Loucy (cell line): ENCODE results near the gene CCNJL.

Source experiments
- H2AFZ ChIP-seq: fragments of 200-600 bp; sonication (generic); 2 replicates; pipeline ENCODE4 v1.6.0; 2016; ENCODE audit warnings: antibody characterized with exemption, mild to moderate bottlenecking, low read length, moderate library complexity
- H3F3A ChIP-seq: fragments of 200-600 bp; 2 replicates; pipeline ENCODE4 v1.6.0; 2016; ENCODE audit warnings: antibody characterized with exemption, low read depth, mild to moderate bottlenecking
- H3K27me3 ChIP-seq: fragments of 200-600 bp; sonication (generic); 2 replicates; pipeline ENCODE4 v1.6.1; 2014; ENCODE audit warnings: low read length, mild to moderate bottlenecking; ENCODE audit not compliant: insufficient read depth, poor library complexity, severe bottlenecking
- H3K36me3 ChIP-seq: fragments of 200-600 bp; sonication (generic); 2 replicates; pipeline ENCODE4 v1.6.1; 2016; ENCODE audit warnings: low read length; ENCODE audit not compliant: insufficient read depth
- H3K4me1 ChIP-seq: fragments of 200-600 bp; sonication (generic); 2 replicates; pipeline ENCODE4 v1.5.1; 2014; ENCODE audit warnings: low read length, mild to moderate bottlenecking; ENCODE audit not compliant: insufficient read depth, poor library complexity, severe bottlenecking
- H3K4me2 ChIP-seq: fragments of 200-600 bp; sonication (generic); 2 replicates; pipeline ENCODE4 v1.6.0; 2014; ENCODE audit warnings: antibody characterized with exemption, low read length, low read depth, mild to moderate bottlenecking; ENCODE audit not compliant: poor library complexity, severe bottlenecking
- H3K4me3 ChIP-seq: fragments of 200-600 bp; sonication (generic); 2 replicates; pipeline ENCODE4 v1.5.1; 2014; ENCODE audit warnings: low read length, mild to moderate bottlenecking, mixed read lengths; ENCODE audit not compliant: poor library complexity, severe bottlenecking
- H3K79me2 ChIP-seq: fragments of 200-600 bp; sonication (generic); 2 replicates; pipeline ENCODE4 v1.6.1; 2014; ENCODE audit warnings: low read length; ENCODE audit not compliant: insufficient read depth
- H3K9ac ChIP-seq: fragments of 200-600 bp; sonication (generic); 2 replicates; pipeline ENCODE4 v1.6.0; 2014; ENCODE audit warnings: mild to moderate bottlenecking, low read depth, low read length, moderate library complexity; ENCODE audit not compliant: poor library complexity, severe bottlenecking
- H3K9me2 ChIP-seq: fragments of 200-600 bp; sonication (generic); replicated peaks from 2 replicates; pipeline ENCODE4 v1.6.1; 2016; ENCODE audit warnings: low read depth, low read length, mixed read lengths
- H3K9me3 ChIP-seq: fragments of 200-600 bp; sonication (generic); 2 replicates; pipeline ENCODE4 v1.6.1; 2014; ENCODE audit warnings: mild to moderate bottlenecking, antibody characterized with exemption, low read length, low read depth; ENCODE audit not compliant: insufficient read depth
- H4K20me1 ChIP-seq: fragments of 200-600 bp; sonication (generic); 2 replicates; pipeline ENCODE4 v1.6.0; 2014; ENCODE audit warnings: antibody characterized with exemption, low read length, mild to moderate bottlenecking; ENCODE audit not compliant: insufficient read depth, poor library complexity, severe bottlenecking
- EZH2phosphoT487 ChIP-seq: fragments of 200-600 bp; IDR thresholded peaks from 2 replicates; pipeline ENCODE4 v1.6.1; 2018; ENCODE audit warnings: antibody characterized with exemption, mild to moderate bottlenecking, moderate library complexity, borderline replicate concordance
- TF ChIP-seq, protein P1 (sequence below): fragments of 200-600 bp; sonication (generic); conservative IDR thresholded peaks from 2 replicates; pipeline ENCODE4 v1.5.1; 2014; ENCODE audit warnings: mild to moderate bottlenecking, antibody characterized with exemption, low read length

Gene CCNJL

DNA sequence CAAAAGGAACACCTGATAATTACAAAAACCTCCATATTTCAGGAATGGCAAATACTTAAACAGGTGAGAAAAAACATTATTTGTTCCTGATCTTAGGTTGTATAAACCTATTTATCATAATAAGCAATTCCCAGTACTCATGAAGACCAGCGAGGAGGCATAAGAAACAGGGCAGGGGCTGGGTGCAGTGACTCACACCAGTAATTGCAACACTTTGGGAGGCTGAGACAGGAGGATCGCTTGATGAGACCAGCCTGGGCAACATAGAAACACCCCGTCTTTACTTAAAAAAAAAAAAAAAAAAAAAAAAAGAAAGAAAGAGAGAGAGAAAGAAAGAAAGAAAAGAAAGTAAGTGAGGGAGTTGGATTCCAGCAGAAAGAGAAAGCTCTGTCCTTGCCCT, 21.6 kb downstream of the CCNJL start:
- Histone ChIP-seq H3F3A (no peaks in the 10 kb centered on the region), H3K9me3 (no peaks in the 10 kb centered on the region), H3K9me2 (no peaks in the 10 kb centered on the region), H3K4me1 (peaks cover 24% of the 10 kb centered on the region), H3K4me2 (no peak overlapping the region), H3K36me3 (no peaks in the 10 kb centered on the region), H3K27me3 (no peaks in the 10 kb centered on the region), H3K9ac (no peak overlapping the region), H3K4me3 (no peak overlapping the region), H3K79me2 (peaks cover 61% of the 10 kb centered on the region), H2AFZ (no peak overlapping the region), H4K20me1 (no peaks in the 10 kb centered on the region)
- TF ChIP-seq, protein P1, sequence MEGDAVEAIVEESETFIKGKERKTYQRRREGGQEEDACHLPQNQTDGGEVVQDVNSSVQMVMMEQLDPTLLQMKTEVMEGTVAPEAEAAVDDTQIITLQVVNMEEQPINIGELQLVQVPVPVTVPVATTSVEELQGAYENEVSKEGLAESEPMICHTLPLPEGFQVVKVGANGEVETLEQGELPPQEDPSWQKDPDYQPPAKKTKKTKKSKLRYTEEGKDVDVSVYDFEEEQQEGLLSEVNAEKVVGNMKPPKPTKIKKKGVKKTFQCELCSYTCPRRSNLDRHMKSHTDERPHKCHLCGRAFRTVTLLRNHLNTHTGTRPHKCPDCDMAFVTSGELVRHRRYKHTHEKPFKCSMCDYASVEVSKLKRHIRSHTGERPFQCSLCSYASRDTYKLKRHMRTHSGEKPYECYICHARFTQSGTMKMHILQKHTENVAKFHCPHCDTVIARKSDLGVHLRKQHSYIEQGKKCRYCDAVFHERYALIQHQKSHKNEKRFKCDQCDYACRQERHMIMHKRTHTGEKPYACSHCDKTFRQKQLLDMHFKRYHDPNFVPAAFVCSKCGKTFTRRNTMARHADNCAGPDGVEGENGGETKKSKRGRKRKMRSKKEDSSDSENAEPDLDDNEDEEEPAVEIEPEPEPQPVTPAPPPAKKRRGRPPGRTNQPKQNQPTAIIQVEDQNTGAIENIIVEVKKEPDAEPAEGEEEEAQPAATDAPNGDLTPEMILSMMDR = no peak
- TF ChIP-seq EZH2phosphoT487 = no peak

DNA sequence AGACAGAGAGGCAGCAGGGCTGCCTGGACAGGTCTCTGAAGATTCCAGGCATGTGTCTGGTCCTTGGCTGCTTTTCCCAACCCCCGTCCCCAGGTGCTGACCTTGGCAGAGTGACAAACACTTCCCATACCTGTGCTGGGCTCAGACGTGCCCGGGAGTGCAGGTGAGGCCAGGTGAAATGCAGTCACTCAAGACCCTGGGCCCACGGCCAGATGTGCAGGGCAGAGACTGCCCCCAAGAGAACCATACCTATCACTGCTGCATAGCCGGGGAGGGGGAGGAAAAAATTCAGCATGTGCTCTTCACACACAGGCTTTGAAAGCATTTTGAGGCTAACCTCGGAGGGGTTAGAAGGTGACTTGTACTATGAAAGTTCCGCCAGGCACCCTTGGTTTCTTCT, 22.6 kb downstream of the CCNJL start:
- H3K36me3 ChIP-seq = no peaks in the 10 kb centered on the region
- peaks cover 61% of the 10 kb centered on the region for H3K79me2 ChIP-seq
- H3K9me2 ChIP-seq = no peaks in the 10 kb centered on the region
- H3K4me2 ChIP-seq = no peak overlapping the region
- no peaks in the 10 kb centered on the region for H3K27me3 ChIP-seq
- peaks cover 20% of the 10 kb centered on the region for H3K4me1 ChIP-seq
- no peaks in the 10 kb centered on the region for H3K9me3 ChIP-seq
- TF ChIP-seq EZH2phosphoT487 = no peak
- TF ChIP-seq, protein P1 = no peak
- no peaks in the 10 kb centered on the region for H3F3A ChIP-seq
- no peak overlapping the region for H2AFZ ChIP-seq
- no peak overlapping the region for H3K4me3 ChIP-seq
- H3K9ac ChIP-seq = no peak overlapping the region
- no peaks in the 10 kb centered on the region for H4K20me1 ChIP-seq

DNA sequence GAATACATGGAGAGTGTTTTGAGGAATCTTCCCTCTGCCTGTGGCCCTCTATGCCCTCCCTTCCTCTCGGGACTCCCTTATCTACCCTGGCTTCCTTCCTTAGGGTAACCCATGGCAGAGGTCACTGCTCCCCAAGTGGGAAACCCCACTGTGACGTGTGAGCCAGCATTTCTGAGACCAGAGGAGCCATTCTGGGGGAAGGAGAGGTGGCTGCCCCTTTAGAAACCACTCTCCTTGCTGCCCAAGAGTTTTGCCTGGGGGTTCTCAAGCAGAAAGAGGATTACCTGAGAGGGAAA, 23.1 kb downstream of the CCNJL start:
- peaks cover 16% of the 10 kb centered on the region for H3K4me1 ChIP-seq
- H3K27me3 ChIP-seq = no peaks in the 10 kb centered on the region

More for the DNA sequence above, 23.1 kb downstream of the CCNJL start:
- TF ChIP-seq, protein P1 = no peak
- TF ChIP-seq EZH2phosphoT487 = no peak
- Histone ChIP-seq H3K4me2 (no peak overlapping the region), H3K36me3 (no peaks in the 10 kb centered on the region), H4K20me1 (no peaks in the 10 kb centered on the region), H3K9me2 (no peaks in the 10 kb centered on the region), H3F3A (no peaks in the 10 kb centered on the region), H3K4me3 (no peak overlapping the region), H3K9me3 (no peaks in the 10 kb centered on the region), H3K79me2 (peaks cover 57% of the 10 kb centered on the region), H2AFZ (no peak overlapping the region), H3K9ac (no peak overlapping the region)
